22Rv1 (cell line): ENCODE data around the gene SYNE3.

Experiments used
- CTCF ChIP-seq: fragments of 450-650 bp; IDR thresholded peaks from 2 replicates; pipeline ENCODE4 v1.5.1; 2017; ENCODE audit warnings: mild to moderate bottlenecking
- ZFX ChIP-seq: fragments of 450-650 bp; IDR thresholded peaks from 2 replicates; pipeline ENCODE4 v1.6.1; 2017; ENCODE audit warnings: antibody characterized with exemption, borderline replicate concordance

- TF ChIP-seq CTCF (no peak), ZFX (no peak)
Observed at GRCh38 chr14:95564060-95564459, 47.6 kb upstream of the SYNE3 start.
